Epithelial cell of prostate (primary cell): ENCODE data around the gene IL10RA.
"Not testable (repeated sequence)": the region's sequence is repeated elsewhere in the genome, so short reads cannot be mapped to it uniquely, and the experiment has no call there.

Experiments used
- DNase-seq: peaks from one replicate; pipeline ENCODE4 v3.0.0-alpha.2; 2011; ENCODE audit warnings: low read depth, low spot score
- H3K27ac ChIP-seq: fragments of 450-650 bp; 2 replicates; pipeline ENCODE4 v1.5.1; 2017; ENCODE audit warnings: mild to moderate bottlenecking

IL10RA gene

GRCh38 chr11:118004543-118005223 lies 18.5 kb downstream of the IL10RA start:
- H3K27ac ChIP-seq = no peak overlapping the region
- DNase-seq = no peak

GRCh38 chr11:118005224-118006152 lies 19.3 kb downstream of the IL10RA start:
- DNase-seq = no peak
- no peak overlapping the region for H3K27ac ChIP-seq

GRCh38 chr11:118006153-118006534 lies 19.9 kb downstream of the IL10RA start:
- no peak overlapping the region for H3K27ac ChIP-seq
- no peak for DNase-seq

GRCh38 chr11:118007040-118007439 lies 20.8 kb downstream of the IL10RA start:
- DNase-seq = no peak
- H3K27ac ChIP-seq = no peak overlapping the region

- not testable (repeated sequence) for H3K27ac ChIP-seq, DNase-seq
These were observed 21.5 kb downstream of the IL10RA start for GRCh38 chr11:118007563-118008270.

- DNase-seq = no peak
These were observed 22.2 kb downstream of the IL10RA start for GRCh38 chr11:118008271-118008911.

GRCh38 chr11:118009864-118010737 lies 23.9 kb downstream of the IL10RA start:
- H3K27ac ChIP-seq = no peak overlapping the region
- no peak for DNase-seq

More at GRCh38 chr11:118008271-118008911, 22.2 kb downstream of the IL10RA start:
- H3K27ac ChIP-seq = no peak overlapping the region

- no peak for DNase-seq
- no peak overlapping the region for H3K27ac ChIP-seq
These were observed 24.7 kb downstream of the IL10RA start for GRCh38 chr11:118010738-118011461.

GRCh38 chr11:118012083-118012669 lies 26.0 kb downstream of the IL10RA start:
- peak; percentile 8 for DNase-seq
- no peak overlapping the region for H3K27ac ChIP-seq

GRCh38 chr11:118014022-118014421 lies 27.8 kb downstream of the IL10RA start:
- no peak for DNase-seq
- no peak overlapping the region for H3K27ac ChIP-seq

- DNase-seq = no peak
- no peak overlapping the region for H3K27ac ChIP-seq
These were observed 29.2 kb downstream of the IL10RA start for GRCh38 chr11:118015385-118015841.

- H3K27ac ChIP-seq = no peak overlapping the region
- no peak for DNase-seq
These were observed 29.9 kb downstream of the IL10RA start for GRCh38 chr11:118016104-118016503.

GRCh38 chr11:118017111-118017510 lies 30.9 kb downstream of the IL10RA start:
- H3K27ac ChIP-seq = no peak overlapping the region
- DNase-seq = no peak

GRCh38 chr11:118017631-118018315 lies 31.6 kb downstream of the IL10RA start:
- no peak overlapping the region for H3K27ac ChIP-seq
- no peak for DNase-seq

- H3K27ac ChIP-seq = no peak overlapping the region
- no peak for DNase-seq
These were observed 32.2 kb downstream of the IL10RA start for GRCh38 chr11:118018401-118018800.

GRCh38 chr11:118021146-118021545 lies 35.0 kb downstream of the IL10RA start:
- H3K27ac ChIP-seq = no peak overlapping the region
- no peak for DNase-seq

- no peak overlapping the region for H3K27ac ChIP-seq
- DNase-seq = no peak
These were observed 41.5 kb downstream of the IL10RA start for GRCh38 chr11:118027694-118028093.

GRCh38 chr11:118028626-118029025 lies 42.4 kb downstream of the IL10RA start:
- DNase-seq = no peak
- H3K27ac ChIP-seq = no peak overlapping the region
